Measurements from ENCODE around the gene DHX8.

GRCh38 chr17:43549496-43549895 lies 65.7 kb downstream of the DHX8 start:
- TF ChIP-seq CTCF (conservative IDR thresholded peaks at IDR 0.05; ENCODE audit: low read depth, low read length) (no peak), MAZ (IDR thresholded peaks at IDR 0.05; ENCODE audit: borderline replicate concordance, low read depth, low read length) (no peak), USF2 (IDR thresholded peaks at IDR 0.05; ENCODE audit: low read depth, low read length) (no peak), MXI1 (IDR thresholded peaks at IDR 0.05; ENCODE audit: borderline replicate concordance, low read depth, low read length) (no peak), BHLHE40 (IDR thresholded peaks at IDR 0.05; ENCODE audit: low read depth, low read length) (no peak), MAFK (IDR thresholded peaks at IDR 0.05; ENCODE audit: low read depth, low read length) (no peak)
